ENCODE results near the gene RRBP1. TPM values are rescaled to one million over a fixed set of nuclear protein-coding genes. Genes with fewer than 3 reads are reported as not detected.

The RRBP1 gene
- total and polyA plus RNA-seq, 4 donors, result 106 to 208 (median 127) TPM

- Histone ChIP-seq H3K9me3 (ENCODE audit: control insufficient read depth in 4 of 4, insufficient read depth in 3 of 4, low read length in 3 of 4) (peaks cover 0 to 2% (median 0%) of the 10 kb centered on the region in 4 donors), H3K27ac (ENCODE audit: low read depth in 1 of 2, low read length in 1 of 2) (no peak overlapping the region), H3K9ac (ENCODE audit: insufficient read depth in 1 of 2, low read length in 2 of 2) (no peak overlapping the region), H3K4me1 (ENCODE audit: control insufficient read depth in 5 of 5, insufficient read depth in 5 of 5, low read length in 5 of 5) (no peaks in the 10 kb centered on the region), H3K36me3 (ENCODE audit: control insufficient read depth in 4 of 4, insufficient read depth in 4 of 4, low read length in 4 of 4) (peaks cover 8 to 87% (median 42%) of the 10 kb centered on the region in 4 donors), H3K27me3 (ENCODE audit: control insufficient read depth in 3 of 3, insufficient read depth in 3 of 3, low read length in 2 of 3) (no peaks in the 10 kb centered on the region), H3K4me3 (no peak overlapping the region)
- no peak for TF ChIP-seq CTCF (IDR thresholded peaks at IDR 0.05; ENCODE audit: control extremely low read depth, extremely low read depth)
- ATAC-seq (ENCODE audit: insufficient read depth, low FRiP score), result no peak
- no peak for DNase-seq
- WGBS, 2 donors, result 92 to 94% methylated on average over 9 of the region's 9 CpGs
These were observed 59.1 kb downstream of the RRBP1 start for GRCh38 chr20:17622851-17623508.

- Histone ChIP-seq H3K27me3 (ENCODE audit: control insufficient read depth in 3 of 3, insufficient read depth in 3 of 3, low read length in 2 of 3) (no peaks in the 10 kb centered on the region), H3K4me1 (ENCODE audit: control insufficient read depth in 5 of 5, insufficient read depth in 5 of 5, low read length in 5 of 5) (no peaks in the 10 kb centered on the region), H3K9me3 (ENCODE audit: control insufficient read depth in 4 of 4, insufficient read depth in 3 of 4, low read length in 3 of 4) (peaks cover 0 to 2% (median 0%) of the 10 kb centered on the region in 4 donors), H3K4me3 (no peak overlapping the region), H3K9ac (ENCODE audit: insufficient read depth in 1 of 2, low read length in 2 of 2) (no peak overlapping the region), H3K36me3 (ENCODE audit: control insufficient read depth in 4 of 4, insufficient read depth in 4 of 4, low read length in 4 of 4) (peaks cover 8 to 87% (median 43%) of the 10 kb centered on the region in 4 donors), H3K27ac (ENCODE audit: low read depth in 1 of 2, low read length in 1 of 2) (no peak overlapping the region)
- WGBS, 2 donors, result 90 to 94% methylated on average over 11 of the region's 11 CpGs
- no peak for TF ChIP-seq CTCF (IDR thresholded peaks at IDR 0.05; ENCODE audit: control extremely low read depth, extremely low read depth)
- ATAC-seq (ENCODE audit: insufficient read depth, low FRiP score) (no peak), DNase-seq (peak in 1 of 3 donors; percentile 9)
These were observed 59.8 kb downstream of the RRBP1 start for GRCh38 chr20:17622086-17622850.

- no peak for TF ChIP-seq CTCF (IDR thresholded peaks at IDR 0.05; ENCODE audit: control extremely low read depth, extremely low read depth)
These were observed 60.6 kb downstream of the RRBP1 start for GRCh38 chr20:17621229-17621968.

More at GRCh38 chr20:17621229-17621968, 60.6 kb downstream of the RRBP1 start:
- peaks cover 11 to 86% (median 43%) of the 10 kb centered on the region in 4 donors for H3K36me3 ChIP-seq (ENCODE audit: control insufficient read depth in 4 of 4, insufficient read depth in 4 of 4, low read length in 4 of 4)
- H3K9me3 ChIP-seq (ENCODE audit: control insufficient read depth in 4 of 4, insufficient read depth in 3 of 4, low read length in 3 of 4), result peaks cover 0 to 2% (median 0%) of the 10 kb centered on the region in 4 donors
- 90 to 93% methylated on average over 24 of the region's 24 CpGs for WGBS, 2 donors
- H3K4me1 ChIP-seq (ENCODE audit: control insufficient read depth in 5 of 5, insufficient read depth in 5 of 5, low read length in 5 of 5), result no peaks in the 10 kb centered on the region
- DNase-seq (peak in 1 of 3 donors; percentile 9), ATAC-seq (ENCODE audit: insufficient read depth, low FRiP score) (no peak)
- no peak overlapping the region for H3K9ac ChIP-seq (ENCODE audit: insufficient read depth in 1 of 2, low read length in 2 of 2)
- H3K27me3 ChIP-seq (ENCODE audit: control insufficient read depth in 3 of 3, insufficient read depth in 3 of 3, low read length in 2 of 3), result no peaks in the 10 kb centered on the region
- H3K4me3 ChIP-seq, result no peak overlapping the region
- H3K27ac ChIP-seq (ENCODE audit: low read depth in 1 of 2, low read length in 1 of 2), result no peak overlapping the region
